ENCODE data around the gene PLCL2. TPM values are rescaled to one million over a fixed set of nuclear protein-coding genes. Genes with fewer than 3 reads are reported as not detected.

Gene PLCL2
- total RNA-seq, 1 experiment from 2014 or later, result 32.1 TPM

DNA sequence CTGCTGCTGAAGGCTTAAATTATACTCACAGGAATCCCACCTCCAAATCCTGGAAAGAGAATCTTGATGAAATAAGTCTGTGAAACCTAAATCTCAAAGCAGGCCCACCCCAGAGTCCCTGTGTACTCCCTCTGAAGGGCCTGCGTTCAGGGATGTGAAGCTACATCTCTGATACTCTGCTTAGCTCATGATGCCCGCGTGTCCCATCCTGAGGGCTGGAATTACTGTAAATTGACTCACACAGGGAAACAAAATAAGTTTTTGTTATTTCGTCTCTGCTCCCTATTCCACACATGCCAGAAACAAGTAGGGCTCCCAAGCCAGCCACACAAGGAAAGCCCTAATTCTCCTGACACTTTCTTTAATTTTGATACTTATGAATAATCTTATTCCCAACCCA lies 10.9 kb upstream of the PLCL2 start:
- Histone ChIP-seq H2AK5ac (ENCODE audit: insufficient read length, low read length) (no peak overlapping the region), H2BK120ac (ENCODE audit: low read depth, low read length, poor library complexity, severe bottlenecking) (no peak overlapping the region), H3K18ac (ENCODE audit: insufficient read length, low read depth, low read length) (no peak overlapping the region), H3K4me1 (ENCODE audit: insufficient read depth, low read length) (no peaks in the 10 kb centered on the region; the same call in 1 of the 2 replicates), H3K14ac (ENCODE audit: insufficient read depth, low read length) (no peak overlapping the region), H3K27me3 (ENCODE audit: insufficient read depth, low read length) (no peaks in the 10 kb centered on the region), H3T11ph (ENCODE audit: low read length) (no peak overlapping the region), H4K5ac (ENCODE audit: insufficient read length, low read depth, low read length) (no peak overlapping the region), H3K23ac (ENCODE audit: insufficient read length, low read depth, low read length) (no peak overlapping the region), H4K20me1 (ENCODE audit: control insufficient read depth, insufficient read depth, insufficient read length) (no peaks in the 10 kb centered on the region), H2BK5ac (ENCODE audit: insufficient read length, low read length) (no peak overlapping the region), H3K23me2 (ENCODE audit: insufficient read length, low read depth, low read length, poor library complexity, severe bottlenecking) (no peaks in the 10 kb centered on the region), H2BK20ac (ENCODE audit: low read depth, low read length, poor library complexity, severe bottlenecking) (no peak overlapping the region), H2BK12ac (ENCODE audit: insufficient read length, low read depth, low read length) (no peak overlapping the region), H3K4ac (ENCODE audit: low read depth, low read length) (no peak overlapping the region), H2AFZ (ENCODE audit: low read length) (no peak overlapping the region), H3K9ac (ENCODE audit: extremely low read depth, insufficient read length, low read length) (no peak overlapping the region), H4K91ac (ENCODE audit: insufficient read length, low read depth, low read length) (no peak overlapping the region), H3K9me3 (ENCODE audit: control insufficient read depth, low read depth, low read length) (no peaks in the 10 kb centered on the region), H3K4me2 (ENCODE audit: insufficient read depth, insufficient read length, low read length) (no peak overlapping the region), H3K79me2 (ENCODE audit: insufficient read depth, low read length) (no peaks in the 10 kb centered on the region), H3K56ac (ENCODE audit: insufficient read length, low read depth, low read length) (no peak overlapping the region), H3K79me1 (ENCODE audit: insufficient read depth, low read depth, low read length, poor library complexity, severe bottlenecking) (no peaks in the 10 kb centered on the region), H3K27ac (ENCODE audit: insufficient read length, low read depth, low read length) (no peak overlapping the region), H2BK15ac (ENCODE audit: low read depth, low read length) (no peak overlapping the region), H4K8ac (replicated peaks; ENCODE audit: insufficient read length, low read depth, low read length) (no peak overlapping the region)
- no peak overlapping the region for H3K27ac Mint-ChIP-seq
- no peaks in the 10 kb centered on the region for H3K9me3 Mint-ChIP-seq
- no peak for DNase-seq
- WGBS (ENCODE audit: extremely low coverage, insufficient read length, low lambda C conversion rate), result no CpG with 5 or more reads among the region's 4 CpGs
- H3K27me3 Mint-ChIP-seq (ENCODE audit: low read depth), result no peaks in the 10 kb centered on the region; the same call in none of the 2 replicates
- no peaks in the 10 kb centered on the region; a peak in 1 of 7 replicates for H3K36me3 Mint-ChIP-seq (ENCODE audit: insufficient read depth in 1 of 3, low read depth in 3 of 3)
- TF ChIP-seq, protein P1, sequence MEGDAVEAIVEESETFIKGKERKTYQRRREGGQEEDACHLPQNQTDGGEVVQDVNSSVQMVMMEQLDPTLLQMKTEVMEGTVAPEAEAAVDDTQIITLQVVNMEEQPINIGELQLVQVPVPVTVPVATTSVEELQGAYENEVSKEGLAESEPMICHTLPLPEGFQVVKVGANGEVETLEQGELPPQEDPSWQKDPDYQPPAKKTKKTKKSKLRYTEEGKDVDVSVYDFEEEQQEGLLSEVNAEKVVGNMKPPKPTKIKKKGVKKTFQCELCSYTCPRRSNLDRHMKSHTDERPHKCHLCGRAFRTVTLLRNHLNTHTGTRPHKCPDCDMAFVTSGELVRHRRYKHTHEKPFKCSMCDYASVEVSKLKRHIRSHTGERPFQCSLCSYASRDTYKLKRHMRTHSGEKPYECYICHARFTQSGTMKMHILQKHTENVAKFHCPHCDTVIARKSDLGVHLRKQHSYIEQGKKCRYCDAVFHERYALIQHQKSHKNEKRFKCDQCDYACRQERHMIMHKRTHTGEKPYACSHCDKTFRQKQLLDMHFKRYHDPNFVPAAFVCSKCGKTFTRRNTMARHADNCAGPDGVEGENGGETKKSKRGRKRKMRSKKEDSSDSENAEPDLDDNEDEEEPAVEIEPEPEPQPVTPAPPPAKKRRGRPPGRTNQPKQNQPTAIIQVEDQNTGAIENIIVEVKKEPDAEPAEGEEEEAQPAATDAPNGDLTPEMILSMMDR (conservative IDR thresholded peaks at IDR 0.05), result no peak
- H3K4me1 Mint-ChIP-seq, result peaks cover 7 to 11% of the 10 kb centered on the region in 2 experiments
- H3K4me3 Mint-ChIP-seq, result no peak overlapping the region
